Ramos (cell line): Measurements from ENCODE around the gene GRK2.

Experiments used
- in situ Hi-C: fragments of 300-500 bp; cut with MboI; formaldehyde crosslinking; loops from one replicate; pipeline ENCODE4 v1.14.3; 2022; ENCODE audit warnings: low sequenced_read_pairs; ENCODE audit not compliant: unreplicated experiment

Gene GRK2

DNA sequence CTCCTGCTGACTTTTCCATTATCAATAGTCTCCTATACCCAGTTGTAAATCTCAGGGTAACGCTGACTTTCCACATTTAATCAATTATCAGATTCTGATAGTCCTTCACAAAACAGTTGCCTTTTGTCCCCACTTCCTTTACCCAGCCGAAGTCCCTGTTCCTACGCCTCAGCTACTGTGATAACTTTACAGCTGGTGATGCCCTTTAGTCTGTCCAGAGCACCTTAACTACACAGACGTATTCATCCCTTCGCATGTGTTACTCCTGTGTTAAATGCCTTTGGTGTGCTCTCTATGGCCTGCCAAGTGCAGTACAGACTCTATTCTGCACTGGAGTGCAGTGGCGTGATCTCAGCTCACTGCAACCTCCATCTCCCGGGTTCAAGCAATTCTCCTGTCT lies 57.3 kb downstream of the GRK2 start:
- in situ Hi-C loops, result no loop called here

DNA sequence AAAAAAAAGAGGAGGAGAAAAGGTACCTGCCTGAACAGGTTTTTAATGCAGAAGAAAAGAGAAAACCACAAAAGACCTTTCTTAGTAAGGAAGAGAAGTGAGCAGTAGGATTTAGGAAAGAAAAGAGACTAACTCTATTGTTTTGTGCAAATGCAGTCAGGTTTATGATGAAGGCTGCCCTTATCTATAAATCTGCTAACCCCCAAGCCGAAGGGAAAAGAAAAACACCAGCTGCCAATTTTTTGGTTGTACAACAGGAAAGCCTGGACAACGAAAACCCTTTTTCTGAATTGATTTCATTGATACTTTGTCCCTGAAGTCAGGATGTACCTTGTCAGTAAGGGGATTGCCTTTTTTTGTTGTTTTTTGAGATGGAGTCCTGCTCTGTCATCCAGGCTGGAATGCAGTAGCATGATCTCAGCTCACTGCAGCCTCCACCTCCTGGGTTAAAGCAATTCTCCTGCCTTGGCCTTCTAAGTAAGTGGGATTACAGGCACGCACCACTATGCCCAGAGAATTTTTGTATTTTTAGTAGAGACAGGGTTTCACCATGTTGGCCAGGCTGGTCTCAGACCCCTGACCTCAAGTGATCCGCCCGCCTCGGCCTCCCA lies 65.9 kb downstream of the GRK2 start:
- in situ Hi-C loops, result no loop called here
